Ascending aorta (tissue), 2 donors: ENCODE data around the gene CD163L1. TPM values are rescaled to one million over a fixed set of nuclear protein-coding genes. Genes with fewer than 3 reads are reported as not detected.

Source experiments
- DNase-seq, 2 donors: peaks; one replicate each; pipeline ENCODE4 v3.0.0-alpha.2; 2019; ENCODE audit warnings: low spot score in 2 of 2
- H3K27ac ChIP-seq, 2 donors: fragments of 200-600 bp; sonication (generic); one replicate each; pipeline ENCODE4 v1.5.1; 2016 to 2017; ENCODE audit warnings: mild to moderate bottlenecking in 1 of 2
- H3K27me3 ChIP-seq: fragments of 200-600 bp; sonication (generic); one replicate; pipeline ENCODE4 v1.5.1; 2017
- H3K36me3 ChIP-seq, 2 donors: fragments of 200-600 bp; sonication (generic); one replicate each; pipeline ENCODE4 v1.5.1; 2016
- H3K4me1 ChIP-seq, 2 donors: fragments of 200-600 bp; sonication (generic); one replicate each; pipeline ENCODE4 v1.5.1; 2016 to 2017; ENCODE audit warnings: mild to moderate bottlenecking in 1 of 2
- H3K4me3 ChIP-seq, 2 donors: fragments of 200-600 bp; sonication (generic); one replicate each; pipeline ENCODE4 v1.5.1; 2016 to 2017; ENCODE audit warnings: mild to moderate bottlenecking in 1 of 2
- H3K9me3 ChIP-seq, 2 donors: fragments of 200-600 bp; sonication (generic); one replicate each; pipeline ENCODE4 v1.5.1; 2016
- intact Hi-C: fragments of 100-400 bp; cut with DNase I; formaldehyde crosslinking; loops from one replicate; pipeline ENCODE4 v1.15.1; 2023
- total RNA-seq: library from RNA; depleted of rRNA; stranded (reverse); fragments of >200 nt; gene quantifications from one replicate; pipeline ENCODE4 v1.1.0, GENCODE V29; 2016
- TF ChIP-seq, protein P1 (sequence below), 3 experiments: fragments of 200-600 bp in 2 of 3; fragments of 450-650 bp in 1 of 3; sonication (generic) in 2 of 3; IDR thresholded peaks; one replicate each; pipeline ENCODE4 v1.5.1; 2016 to 2019; ENCODE audit warnings: antibody characterized with exemption in 3 of 3, mild to moderate bottlenecking in 1 of 3, moderate library complexity in 1 of 3

Gene CD163L1
- total RNA-seq, 1 donor from 2014 or later = not detected

DNA sequence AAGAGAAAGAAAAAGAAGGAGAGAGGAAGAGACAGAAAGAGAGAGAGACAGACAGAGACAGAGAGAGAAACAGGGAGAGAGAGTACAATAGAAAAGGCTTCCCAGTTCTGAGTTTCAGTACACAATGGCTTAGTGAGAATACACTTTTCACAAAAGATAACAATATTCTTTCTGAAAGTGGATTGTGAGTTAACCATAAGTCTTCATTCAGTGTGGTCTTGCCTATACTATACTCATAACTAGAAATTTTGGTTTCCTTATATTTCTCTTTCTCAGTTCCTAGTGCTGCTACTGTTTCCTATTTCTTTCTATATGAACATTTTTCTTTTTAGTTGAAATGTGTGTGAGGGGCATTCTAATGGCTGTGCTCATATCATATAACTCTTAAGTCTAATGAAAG is 9.3 kb downstream of the CD163L1 start:
- TF ChIP-seq, protein P1, sequence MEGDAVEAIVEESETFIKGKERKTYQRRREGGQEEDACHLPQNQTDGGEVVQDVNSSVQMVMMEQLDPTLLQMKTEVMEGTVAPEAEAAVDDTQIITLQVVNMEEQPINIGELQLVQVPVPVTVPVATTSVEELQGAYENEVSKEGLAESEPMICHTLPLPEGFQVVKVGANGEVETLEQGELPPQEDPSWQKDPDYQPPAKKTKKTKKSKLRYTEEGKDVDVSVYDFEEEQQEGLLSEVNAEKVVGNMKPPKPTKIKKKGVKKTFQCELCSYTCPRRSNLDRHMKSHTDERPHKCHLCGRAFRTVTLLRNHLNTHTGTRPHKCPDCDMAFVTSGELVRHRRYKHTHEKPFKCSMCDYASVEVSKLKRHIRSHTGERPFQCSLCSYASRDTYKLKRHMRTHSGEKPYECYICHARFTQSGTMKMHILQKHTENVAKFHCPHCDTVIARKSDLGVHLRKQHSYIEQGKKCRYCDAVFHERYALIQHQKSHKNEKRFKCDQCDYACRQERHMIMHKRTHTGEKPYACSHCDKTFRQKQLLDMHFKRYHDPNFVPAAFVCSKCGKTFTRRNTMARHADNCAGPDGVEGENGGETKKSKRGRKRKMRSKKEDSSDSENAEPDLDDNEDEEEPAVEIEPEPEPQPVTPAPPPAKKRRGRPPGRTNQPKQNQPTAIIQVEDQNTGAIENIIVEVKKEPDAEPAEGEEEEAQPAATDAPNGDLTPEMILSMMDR (IDR thresholded peaks at IDR 0.05) = no peak
- peaks cover 2% of the 10 kb centered on the region for H3K27me3 ChIP-seq
- no peaks in the 10 kb centered on the region for H3K9me3 ChIP-seq
- no peaks in the 10 kb centered on the region for H3K36me3 ChIP-seq
- no peaks in the 10 kb centered on the region for H3K4me1 ChIP-seq
- intact Hi-C loops = no loop called here
- DNase-seq = no peak
- no peak overlapping the region for H3K4me3 ChIP-seq
- no peak overlapping the region for H3K27ac ChIP-seq

DNA sequence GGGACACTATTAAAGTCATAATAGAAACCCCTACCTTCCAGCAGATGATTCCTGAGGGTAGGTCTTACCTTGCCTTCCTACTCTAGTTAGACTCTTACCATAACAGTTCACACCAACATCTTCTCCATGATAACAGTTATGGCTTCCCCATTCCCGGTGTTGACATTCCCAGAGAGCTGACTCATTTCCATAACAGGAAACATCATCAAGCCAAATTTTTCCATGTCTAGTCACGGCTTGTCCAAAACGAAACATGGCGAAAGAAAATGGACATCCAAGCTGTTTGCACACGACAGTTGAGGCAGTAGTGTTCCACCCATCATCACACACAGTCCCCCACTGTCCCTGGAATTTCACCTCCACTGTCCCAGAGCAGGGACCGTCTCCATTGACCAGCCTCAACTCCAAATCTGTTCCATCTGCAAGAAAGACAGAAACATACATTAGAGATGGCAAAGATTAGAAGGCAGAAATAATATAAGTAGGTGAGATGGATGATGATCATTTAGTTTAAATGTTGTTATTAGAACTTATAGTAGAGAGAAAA is 10.6 kb downstream of the CD163L1 start:
- H3K27me3 ChIP-seq = no peaks in the 10 kb centered on the region
- no peaks in the 10 kb centered on the region for H3K4me1 ChIP-seq
- no peak for DNase-seq
- TF ChIP-seq, protein P1 (IDR thresholded peaks at IDR 0.05) = no peak
- H3K36me3 ChIP-seq = no peaks in the 10 kb centered on the region
- H3K4me3 ChIP-seq = no peak overlapping the region
- intact Hi-C loops = no loop called here
- H3K9me3 ChIP-seq = no peaks in the 10 kb centered on the region
- no peak overlapping the region for H3K27ac ChIP-seq

DNA sequence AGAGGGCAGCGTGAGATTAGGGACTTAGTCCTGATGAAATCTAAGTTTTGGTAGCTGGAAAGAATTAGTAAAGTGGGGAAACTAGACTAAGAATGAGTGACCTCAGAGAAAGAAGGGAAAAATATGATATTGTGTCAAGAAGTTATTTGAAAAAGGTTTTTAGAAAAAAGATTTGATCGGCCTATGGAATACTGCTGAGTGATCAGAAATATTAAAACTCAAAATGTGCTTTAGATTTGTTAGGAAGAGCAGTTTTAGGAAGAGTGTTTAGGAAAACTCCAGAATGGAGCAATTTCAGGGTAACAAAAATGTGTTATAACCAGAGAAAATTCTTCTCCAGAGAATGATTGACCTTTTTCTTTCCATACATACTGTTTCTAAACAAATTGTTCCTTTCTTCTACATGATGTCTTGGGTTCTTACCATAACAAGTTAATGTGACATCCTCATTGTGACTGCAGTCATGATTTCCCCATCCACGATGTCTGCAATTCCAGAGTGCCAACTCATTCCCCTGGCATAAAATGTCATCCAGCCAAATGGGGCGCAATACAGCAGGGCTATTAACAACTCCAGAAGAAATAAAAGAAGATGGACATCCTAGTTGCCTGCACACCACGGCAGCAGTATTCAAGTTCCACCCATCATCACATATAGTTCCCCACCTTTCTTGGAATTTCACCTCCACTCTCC is 11.8 kb downstream of the CD163L1 start:
- Histone ChIP-seq H3K36me3 (no peaks in the 10 kb centered on the region), H3K4me3 (no peak overlapping the region), H3K27ac (no peak overlapping the region), H3K4me1 (no peaks in the 10 kb centered on the region), H3K27me3 (no peaks in the 10 kb centered on the region), H3K9me3 (no peaks in the 10 kb centered on the region)
- TF ChIP-seq, protein P1 (IDR thresholded peaks at IDR 0.05) = no peak
- intact Hi-C loops = no loop called here
- DNase-seq = no peak

DNA sequence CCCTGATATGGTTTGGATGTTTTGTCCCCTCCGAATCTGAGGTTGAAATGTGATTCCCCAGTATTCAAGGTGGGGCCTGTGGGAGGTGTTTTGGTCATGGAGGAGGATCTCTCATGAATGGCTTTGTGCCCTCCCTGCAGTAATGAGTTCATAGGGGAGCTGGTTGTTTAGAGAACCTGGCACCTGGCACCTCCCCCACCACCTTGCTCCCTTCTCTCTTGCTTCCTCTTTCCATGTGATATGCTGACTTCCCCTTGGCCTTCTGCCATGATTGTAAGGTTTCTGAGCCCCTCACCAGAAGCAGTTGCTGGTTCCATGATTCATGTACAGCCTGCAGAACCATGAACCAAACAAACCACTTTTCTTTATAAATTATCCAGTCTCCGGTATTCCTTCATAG is 32.6 kb downstream of the CD163L1 start:
- no peak overlapping the region for H3K4me3 ChIP-seq
- TF ChIP-seq, protein P1 (IDR thresholded peaks at IDR 0.05) = no peak
- DNase-seq = no peak
- no peak overlapping the region for H3K27ac ChIP-seq
- H3K36me3 ChIP-seq = no peaks in the 10 kb centered on the region
- no peaks in the 10 kb centered on the region for H3K27me3 ChIP-seq
- intact Hi-C loops = no loop called here
- no peaks in the 10 kb centered on the region for H3K9me3 ChIP-seq
- no peaks in the 10 kb centered on the region for H3K4me1 ChIP-seq

DNA sequence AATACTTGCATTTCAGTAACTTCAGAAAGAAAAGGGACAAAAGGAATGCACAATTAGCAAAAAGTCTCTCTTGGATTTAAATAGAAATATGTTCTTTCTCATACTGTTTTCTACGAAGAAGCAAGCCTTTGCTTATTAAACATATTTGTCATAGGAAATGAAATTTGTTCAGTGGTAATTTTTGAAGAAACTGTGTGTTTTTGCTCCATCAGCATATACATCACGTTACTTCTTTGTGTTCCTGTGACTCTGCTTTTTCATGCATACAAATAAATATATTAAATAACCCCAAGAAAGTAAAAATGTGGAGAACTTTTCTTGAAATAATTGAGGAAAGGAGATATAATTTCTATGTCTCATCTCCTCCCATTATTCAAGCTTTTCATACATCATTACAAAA is 39.7 kb downstream of the CD163L1 start:
- no peak overlapping the region for H3K27ac ChIP-seq
- no peak for DNase-seq
- H3K27me3 ChIP-seq = no peaks in the 10 kb centered on the region
- no peaks in the 10 kb centered on the region for H3K4me1 ChIP-seq
- H3K36me3 ChIP-seq = no peaks in the 10 kb centered on the region
- intact Hi-C loops = no loop called here
- TF ChIP-seq, protein P1 (IDR thresholded peaks at IDR 0.05) = no peak
- no peaks in the 10 kb centered on the region for H3K9me3 ChIP-seq
- H3K4me3 ChIP-seq = no peak overlapping the region
